Measurements from ENCODE around the gene PRR33.
"Not testable (repeated sequence)": the region's sequence is repeated elsewhere in the genome, so short reads cannot be mapped to it uniquely, and the experiment has no call there.

PRR33 gene

DNA sequence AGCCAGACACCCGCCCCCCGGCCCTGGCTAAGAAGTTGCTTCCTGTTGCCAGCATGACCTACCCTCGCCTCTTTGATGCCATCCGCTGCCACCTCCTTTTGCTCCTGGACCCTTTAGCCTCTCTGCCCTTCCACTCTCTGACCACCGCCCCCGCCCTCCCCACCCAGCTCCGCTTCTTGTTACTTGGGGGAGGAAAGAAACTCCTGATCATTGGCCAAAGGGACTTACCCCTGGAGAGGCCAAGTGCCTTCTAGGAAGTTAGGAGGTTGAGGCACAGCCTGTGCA lies at the start of gene PRR33:
Gene PRR33, minus strand, starts transcription at position 65 of the 285 bp plus-strand sequence. CDS start 1,311 bp downstream, outside the sequence.
- no peak for DNase-seq

- not testable (repeated sequence) for DNase-seq
Observed at GRCh38 chr11:1939788-1940187, 48.1 kb upstream of the PRR33 start.

GRCh38 chr11:1939006-1939625 lies 47.4 kb upstream of the PRR33 start:
- DNase-seq: no peak

- DNase-seq: no peak
Observed at GRCh38 chr11:1938343-1939005, 46.8 kb upstream of the PRR33 start.

GRCh38 chr11:1937616-1938342 lies 46.1 kb upstream of the PRR33 start:
- no peak for DNase-seq

GRCh38 chr11:1936781-1937615 lies 45.3 kb upstream of the PRR33 start:
- no peak for DNase-seq

DNA sequence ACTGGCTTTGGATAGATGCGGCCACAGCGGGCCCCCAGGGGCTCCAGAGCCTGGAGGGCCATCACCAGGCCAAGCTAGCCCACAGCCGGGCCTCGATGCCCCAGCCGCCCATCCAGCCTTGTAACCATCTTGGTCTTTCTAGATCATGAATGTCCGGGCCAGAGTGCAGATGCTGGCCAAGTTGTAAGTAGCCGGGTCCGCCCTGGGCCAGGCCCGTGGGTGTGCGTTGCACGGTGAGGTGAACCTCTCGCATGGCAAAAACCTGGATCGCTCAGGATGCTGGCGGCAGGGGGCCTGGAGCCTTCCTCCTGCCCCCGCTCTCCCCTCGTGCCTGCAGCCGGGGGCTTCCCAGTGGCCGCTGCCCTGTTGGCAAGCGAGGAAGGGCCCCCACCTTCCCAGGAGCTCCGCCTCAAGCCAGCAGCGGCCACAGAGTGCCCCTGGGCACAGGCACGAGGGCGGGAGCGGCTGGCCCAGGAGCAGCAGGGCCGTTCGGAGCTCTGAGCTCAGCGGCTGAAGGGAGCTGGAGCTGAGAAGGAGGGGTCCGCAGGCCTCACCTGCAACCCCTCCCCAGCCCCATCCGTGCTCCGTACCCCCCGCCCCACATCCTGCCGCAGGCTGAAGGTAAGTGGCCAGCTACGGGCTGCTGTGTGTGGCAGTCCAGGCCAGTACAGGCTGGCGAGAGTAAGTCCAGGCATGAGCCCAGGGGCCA lies 44.5 kb upstream of the PRR33 start:
- no peak for DNase-seq

GRCh38 chr11:1935156-1936071 lies 43.7 kb upstream of the PRR33 start:
- DNase-seq: no peak

- DNase-seq: no peak
Observed at GRCh38 chr11:1934335-1935155, 42.9 kb upstream of the PRR33 start.

DNA sequence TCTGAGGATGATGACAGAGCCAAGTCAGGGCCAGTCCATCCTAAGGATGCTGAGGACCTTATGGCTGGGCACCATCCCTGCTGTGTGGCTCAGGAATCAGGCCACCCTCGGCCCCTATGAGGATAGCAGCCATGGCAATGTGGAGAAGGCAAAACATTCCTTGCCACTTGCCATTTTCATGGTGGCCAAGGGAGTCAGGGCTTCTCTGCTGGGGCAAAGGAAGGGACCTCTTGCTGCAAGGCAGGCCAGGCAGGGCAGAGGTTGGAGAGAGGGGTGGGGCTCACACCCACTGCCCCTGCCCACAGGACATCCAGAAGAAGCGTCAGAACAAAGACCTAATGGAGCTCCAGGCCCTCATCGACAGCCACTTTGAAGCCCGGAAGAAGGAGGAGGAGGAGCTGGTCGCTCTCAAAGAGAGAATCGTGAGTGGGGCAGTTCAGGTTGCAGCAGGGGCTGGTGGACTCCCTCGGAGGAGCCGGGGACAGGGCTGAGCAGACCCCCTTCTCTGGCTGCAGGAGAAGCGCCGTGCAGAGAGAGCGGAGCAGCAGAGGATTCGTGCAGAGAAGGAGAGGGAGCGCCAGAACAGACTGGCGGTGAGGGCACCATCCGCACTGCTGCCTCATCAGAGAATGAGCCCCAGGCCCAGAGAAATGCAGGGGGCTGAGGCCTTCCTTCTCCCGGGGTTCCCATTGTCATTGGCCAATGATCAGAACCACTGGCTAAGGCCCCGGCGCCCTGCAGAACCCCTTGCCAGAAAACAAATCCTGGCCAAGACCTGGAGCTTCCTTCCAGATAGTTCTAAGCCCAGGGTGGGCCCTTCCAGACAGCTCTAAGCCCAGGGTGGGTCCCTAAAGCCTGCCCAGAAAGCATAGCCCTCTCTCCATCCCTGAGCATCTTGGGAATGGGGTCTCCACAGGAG lies 42.0 kb upstream of the PRR33 start:
- DNase-seq: no peak

- DNase-seq: no peak
Observed at GRCh38 chr11:1932681-1933080, 41.0 kb upstream of the PRR33 start.

- no peak for DNase-seq
Observed at GRCh38 chr11:1932105-1932480, 40.4 kb upstream of the PRR33 start.

GRCh38 chr11:1931341-1932104 lies 39.8 kb upstream of the PRR33 start:
- DNase-seq: no peak

DNA sequence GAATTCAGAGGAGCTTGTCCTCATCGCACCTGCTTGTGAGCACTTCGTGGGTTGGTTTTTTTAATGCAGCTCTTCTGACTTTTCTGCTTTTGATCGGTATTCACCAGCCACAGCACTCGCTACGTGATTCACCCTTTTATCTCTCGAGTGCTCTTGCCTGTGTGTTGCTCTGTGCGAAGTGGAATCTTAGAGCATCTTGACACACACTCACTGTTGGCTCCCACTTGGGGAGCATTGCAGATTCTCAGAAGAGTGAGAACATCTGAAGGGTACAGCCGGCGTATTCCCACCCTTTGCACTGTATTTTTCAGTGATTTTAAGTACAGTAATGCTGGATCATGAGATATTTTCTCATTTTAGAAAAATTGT lies 38.8 kb upstream of the PRR33 start:
- DNase-seq: no peak

- DNase-seq: no peak
Observed at GRCh38 chr11:1929621-1930461, 38.1 kb upstream of the PRR33 start.

GRCh38 chr11:1928891-1929541 lies 37.3 kb upstream of the PRR33 start:
- DNase-seq: no peak

DNA sequence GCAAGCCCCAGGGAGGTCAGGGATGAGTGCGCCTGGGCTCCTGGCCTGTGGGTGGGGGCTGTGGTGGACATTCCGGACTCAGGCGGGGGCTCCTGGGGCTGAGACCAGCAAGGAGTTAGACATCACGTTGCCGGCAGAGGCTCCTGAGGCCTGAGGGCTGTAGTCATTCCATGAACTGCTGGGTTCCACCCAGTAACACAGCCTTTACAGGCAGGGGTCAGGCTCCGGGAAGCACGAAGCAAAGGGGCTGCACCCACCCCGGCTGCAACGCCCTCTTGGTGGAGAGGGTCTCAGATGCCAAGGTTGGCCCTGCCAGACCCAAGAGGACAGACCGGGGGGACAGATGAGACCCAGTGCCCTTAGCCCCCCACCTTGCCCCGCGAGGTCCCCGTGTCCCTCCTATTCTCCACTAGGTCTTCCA lies 36.8 kb upstream of the PRR33 start:
- no peak for DNase-seq

Data from NCI-H187 (cell line).